NK-92 treated with Interleukin-12 subunit alpha and Interleukin-12 subunit beta, amount 100 ng/mL, for 24 hours (cell line): ENCODE data around the gene ATP8A2.

ENCODE experiments used
- DNase-seq: peaks from one replicate; lab custom pipeline; 2025; lab: John Stamatoyannopoulos, UW

The ATP8A2 gene

DNA sequence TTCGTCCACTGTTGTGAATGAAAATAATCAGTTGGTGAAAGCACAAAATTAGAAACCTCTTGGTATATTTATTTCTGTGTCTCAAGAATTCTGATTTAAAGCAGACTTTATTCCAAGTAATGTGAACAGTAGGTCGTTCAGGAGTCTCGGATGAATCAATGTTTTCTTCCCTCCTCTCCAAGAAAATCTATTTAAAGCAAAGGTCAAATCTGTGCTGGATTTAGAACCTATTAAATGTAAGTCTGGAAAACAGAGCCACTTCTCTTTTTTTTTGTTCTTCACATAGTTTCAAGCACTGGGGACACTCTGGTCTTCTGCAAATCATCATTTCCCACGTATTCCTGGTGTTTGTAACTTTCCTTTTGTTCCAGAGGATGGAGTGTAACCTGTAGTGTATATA, 312.7 kb downstream of the ATP8A2 start:
- no peak for DNase-seq

DNA sequence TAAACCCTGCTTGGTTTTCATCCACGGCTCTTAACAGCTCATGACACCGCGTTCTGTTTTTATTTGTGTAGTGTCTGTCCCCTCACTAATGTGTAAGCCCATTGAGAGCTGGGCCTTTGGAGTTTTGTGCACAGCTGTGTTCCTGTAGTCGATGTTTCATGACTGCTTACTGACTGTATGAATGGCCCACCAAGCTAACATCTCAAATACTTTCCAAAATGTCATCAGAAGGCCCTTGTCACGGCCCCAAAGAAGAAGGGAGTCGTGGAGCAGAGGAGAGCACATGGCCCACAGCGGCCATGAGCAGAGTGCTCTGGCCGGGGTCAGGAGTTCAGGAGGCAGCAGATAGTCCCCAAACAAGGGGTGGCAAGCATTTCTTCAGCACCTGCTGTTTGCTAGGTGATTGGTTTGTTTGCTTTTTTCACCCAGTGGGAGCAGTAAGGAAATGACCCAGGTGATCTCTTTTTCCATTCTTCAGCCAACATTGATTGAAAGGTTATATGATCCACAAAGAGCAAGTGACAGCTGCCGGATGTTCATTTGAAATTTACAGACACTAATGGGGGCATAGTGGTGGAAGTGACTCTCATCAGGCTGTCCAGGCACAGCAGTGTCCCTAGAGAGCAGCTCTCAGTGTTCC, 315.2 kb downstream of the ATP8A2 start:
- no peak for DNase-seq

DNA sequence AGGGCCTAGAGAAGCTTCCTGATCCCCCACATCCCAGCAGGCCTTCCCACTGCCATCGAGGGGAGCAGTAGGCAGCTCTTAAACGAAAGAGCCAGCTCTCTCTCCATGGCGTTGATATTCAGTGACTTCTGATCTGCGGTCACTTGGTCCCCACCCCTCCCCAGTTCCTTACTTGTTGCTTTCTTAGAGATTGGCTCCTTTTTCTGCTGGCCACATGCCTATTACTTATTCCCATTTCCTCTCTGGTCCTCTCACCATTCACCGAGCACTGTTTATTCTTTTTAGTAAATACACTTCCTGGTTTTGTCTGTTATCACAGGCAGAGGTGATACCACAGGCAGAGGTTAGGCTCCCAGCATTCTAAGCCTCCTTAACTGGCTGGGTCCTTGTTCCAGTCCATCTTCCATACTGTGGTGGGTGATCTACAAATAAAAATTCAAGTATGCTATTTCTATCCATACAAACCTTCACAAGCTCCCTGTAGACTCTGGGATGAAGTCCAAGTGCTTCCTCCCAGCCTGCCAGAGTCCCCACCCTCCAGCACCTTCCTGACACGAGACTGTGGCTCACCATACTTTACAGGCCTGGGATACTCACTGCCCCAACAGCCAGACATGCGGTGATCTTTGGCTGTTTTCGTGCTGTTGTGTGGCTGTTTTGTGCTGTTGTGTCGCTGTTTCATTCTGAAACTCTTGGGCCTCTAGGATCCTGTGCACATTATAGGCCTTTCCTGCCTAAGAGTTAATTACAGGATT, 315.9 kb downstream of the ATP8A2 start:
- no peak for DNase-seq

GRCh38 chr13:25688536-25688935, 316.8 kb downstream of the ATP8A2 start:
- no peak for DNase-seq

- no peak for DNase-seq
These were observed 317.8 kb downstream of the ATP8A2 start for GRCh38 chr13:25689539-25689938.

GRCh38 chr13:25690582-25690981, 318.8 kb downstream of the ATP8A2 start:
- no peak for DNase-seq

- no peak for DNase-seq
These were observed 319.9 kb downstream of the ATP8A2 start for GRCh38 chr13:25691654-25692053.

GRCh38 chr13:25692099-25692498, 320.3 kb downstream of the ATP8A2 start:
- DNase-seq: no peak

GRCh38 chr13:25699056-25699455, 327.3 kb downstream of the ATP8A2 start:
- no peak for DNase-seq

- DNase-seq: no peak
These were observed 327.8 kb downstream of the ATP8A2 start for GRCh38 chr13:25699600-25699999.

DNA sequence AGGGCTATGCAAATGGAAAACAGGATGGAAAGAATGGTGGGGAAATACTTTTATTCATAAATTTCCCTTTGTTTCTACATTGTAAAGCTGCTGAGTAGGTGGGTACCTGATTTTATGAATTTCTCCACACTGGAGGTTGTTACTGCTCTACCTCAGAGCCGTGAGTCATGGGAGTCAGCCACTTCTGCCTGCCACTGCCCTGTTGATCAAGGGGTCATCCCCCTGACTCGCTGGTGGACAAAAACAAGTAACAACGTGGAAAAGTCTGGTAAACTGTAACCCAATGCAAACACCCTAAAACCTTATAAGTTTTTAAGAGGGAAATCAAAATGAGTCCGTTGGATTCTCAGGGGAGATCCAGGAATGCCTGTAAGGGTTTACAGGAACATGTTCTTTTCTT, 329.5 kb downstream of the ATP8A2 start:
- no peak for DNase-seq

DNA sequence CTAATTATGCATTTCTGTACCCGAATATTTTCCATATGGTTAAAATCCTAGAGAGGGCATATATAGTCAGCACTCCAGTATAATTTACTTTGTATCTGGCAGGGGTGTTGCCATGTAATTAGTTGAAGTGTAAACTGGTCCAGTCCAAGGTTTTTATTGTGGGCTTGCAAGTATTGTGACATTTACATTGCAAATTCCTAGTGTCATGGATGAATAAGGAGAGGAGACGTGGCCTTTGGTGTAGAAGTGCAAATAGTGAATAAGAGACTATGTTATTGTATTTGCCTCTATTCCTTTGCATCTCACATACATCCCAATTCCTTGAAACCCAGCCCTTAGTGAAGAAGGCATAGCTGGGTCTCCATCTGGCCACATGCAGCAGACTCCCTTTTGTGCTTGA, 330.6 kb downstream of the ATP8A2 start:
- DNase-seq: no peak

GRCh38 chr13:25707726-25708125, 336.0 kb downstream of the ATP8A2 start:
- no peak for DNase-seq

DNA sequence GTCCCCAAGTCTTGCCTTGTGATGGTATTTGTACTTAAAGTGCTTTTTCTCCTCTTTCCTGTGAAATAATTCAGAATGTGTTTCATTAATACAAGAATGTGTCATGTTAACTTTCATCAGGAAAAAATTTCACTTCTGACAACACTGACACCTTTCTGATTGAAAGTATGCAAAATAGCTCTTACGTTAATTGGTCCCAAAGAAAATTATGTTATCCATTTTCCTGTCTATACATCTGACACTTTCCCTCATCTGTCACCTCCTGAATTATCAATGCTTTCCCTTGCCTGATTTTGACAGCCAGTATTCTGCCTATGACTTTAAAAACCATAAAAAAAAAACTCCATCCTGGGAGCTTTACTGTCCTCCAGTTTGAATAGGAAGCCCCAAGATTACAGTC, 336.5 kb downstream of the ATP8A2 start:
- DNase-seq: no peak

DNA sequence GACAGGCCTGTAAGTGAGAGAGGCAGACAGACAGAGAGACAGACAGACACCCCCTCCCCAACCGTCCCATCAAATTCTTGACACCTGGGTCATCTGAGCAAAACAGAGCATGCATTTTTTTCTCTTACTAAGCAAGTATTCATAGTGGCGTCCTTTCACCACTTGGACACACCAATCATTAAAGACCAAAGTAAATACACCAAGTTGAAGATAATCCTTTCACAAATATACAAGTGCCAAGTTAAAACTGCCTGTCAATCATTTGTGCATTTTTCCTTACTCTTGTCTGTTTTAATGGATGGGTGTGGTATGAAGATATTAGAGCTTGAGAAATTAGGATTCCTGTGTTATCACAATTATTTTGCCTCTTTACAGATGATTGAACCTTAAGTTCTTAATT, 337.3 kb downstream of the ATP8A2 start:
- DNase-seq: no peak

GRCh38 chr13:25715760-25716159, 344.0 kb downstream of the ATP8A2 start:
- DNase-seq: no peak

- DNase-seq: no peak
These were observed 346.0 kb downstream of the ATP8A2 start for GRCh38 chr13:25717666-25718197.

DNA sequence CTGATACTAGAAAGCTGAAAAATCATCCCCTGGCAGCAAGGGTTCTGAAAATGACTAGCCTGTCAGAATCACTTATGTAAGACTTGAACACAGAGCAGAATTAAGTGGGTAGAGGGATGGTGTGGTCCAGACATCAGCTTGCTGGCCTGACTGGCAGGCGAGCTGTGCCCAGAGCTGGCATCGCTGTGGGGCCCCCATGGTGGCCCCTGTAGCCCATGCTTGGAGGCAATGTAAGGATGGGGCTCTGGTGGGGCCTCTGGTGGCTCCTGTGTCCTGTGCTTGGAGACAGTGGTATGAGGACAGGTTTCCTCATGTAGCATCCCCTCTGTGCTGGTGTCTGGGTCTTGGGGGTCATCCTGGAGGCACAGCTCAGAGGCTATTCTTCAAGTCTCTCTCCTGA, 347.9 kb downstream of the ATP8A2 start:
- DNase-seq: no peak

GRCh38 chr13:25722893-25723292, 351.1 kb downstream of the ATP8A2 start:
- no peak for DNase-seq

GRCh38 chr13:25725104-25725503, 353.3 kb downstream of the ATP8A2 start:
- DNase-seq: no peak

GRCh38 chr13:25727250-25727649, 355.5 kb downstream of the ATP8A2 start:
- DNase-seq: no peak

DNA sequence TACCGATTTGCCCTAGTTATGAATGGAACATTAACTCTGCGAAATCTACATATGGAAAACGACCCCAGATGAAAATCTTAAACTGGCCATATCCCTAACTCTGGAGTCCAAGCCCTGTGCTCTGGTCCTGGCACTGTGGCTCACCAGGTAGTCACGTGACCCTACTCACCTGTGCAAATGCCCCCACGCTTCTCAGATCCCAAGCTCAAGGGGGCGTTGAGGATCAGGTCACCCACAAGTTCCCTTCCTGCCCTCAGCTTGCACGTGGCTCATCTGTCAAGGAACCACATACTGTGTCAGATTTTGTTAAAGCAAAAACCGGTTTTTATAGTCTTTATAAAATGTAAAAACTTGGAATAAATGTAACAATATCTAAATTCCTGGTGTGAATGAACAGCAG, 356.0 kb downstream of the ATP8A2 start:
- DNase-seq: no peak

GRCh38 chr13:25729201-25729600, 357.4 kb downstream of the ATP8A2 start:
- no peak for DNase-seq

GRCh38 chr13:25731037-25731436, 359.3 kb downstream of the ATP8A2 start:
- no peak for DNase-seq
